ENCODE results near the gene SLC35A3. TPM values are rescaled to one million over a fixed set of nuclear protein-coding genes. Genes with fewer than 3 reads are reported as not detected.

Gene SLC35A3
- total RNA-seq, 4 donors from 2014 or later, result 17.1 to 37.8 (median 23.2) TPM

- no peak for ATAC-seq
- Histone ChIP-seq H3K4me1 (no peaks in the 10 kb centered on the region), H3K4me3 (no peak overlapping the region), H3K27ac (no peak overlapping the region), H3K36me3 (peaks cover 0 to 2% of the 10 kb centered on the region in 2 donors), H3K27me3 (no peaks in the 10 kb centered on the region), H3K9me3 (no peaks in the 10 kb centered on the region)
- TF ChIP-seq POLR2AphosphoS5 (IDR thresholded peaks at IDR 0.05) (no peak), EP300 (IDR thresholded peaks at IDR 0.05) (no peak)
Observed at GRCh38 chr1:99980928-99981327, 11.1 kb downstream of the SLC35A3 start.

- no peak for ATAC-seq
- H3K27me3 ChIP-seq, result no peaks in the 10 kb centered on the region
- H3K9me3 ChIP-seq, result peaks cover 0 to 9% (median 0%) of the 10 kb centered on the region in 3 donors
- peaks cover 0 to 10% of the 10 kb centered on the region in 2 donors for H3K36me3 ChIP-seq
- H3K4me3 ChIP-seq, result no peak overlapping the region
- no peak overlapping the region for H3K27ac ChIP-seq
- 56 to 70% methylated on average over 1 to 2 of the region's 2 CpGs for whole genome bisulfite sequencing, 2 donors (ENCODE audit: low coverage in 1 of 2)
- peaks cover 0 to 7% (median 4%) of the 10 kb centered on the region in 3 donors for H3K4me1 ChIP-seq
- no peak for TF ChIP-seq EP300 (IDR thresholded peaks at IDR 0.05)
- no peak for TF ChIP-seq POLR2A (IDR thresholded peaks at IDR 0.05)
- no peak for TF ChIP-seq CTCF (IDR thresholded peaks at IDR 0.05)
- TF ChIP-seq POLR2AphosphoS5 (IDR thresholded peaks at IDR 0.05), result no peak
Observed at GRCh38 chr1:99986656-99987225, 16.9 kb downstream of the SLC35A3 start.

GRCh38 chr1:99988210-99988765 lies 18.5 kb downstream of the SLC35A3 start:
- no peak overlapping the region for H3K27ac ChIP-seq
- H3K4me1 ChIP-seq, result peaks cover 0 to 7% (median 4%) of the 10 kb centered on the region in 3 donors
- peaks cover 0 to 21% of the 10 kb centered on the region in 2 donors for H3K36me3 ChIP-seq
- WGBS, 2 donors (ENCODE audit: low coverage in 1 of 2), result 60% methylated on average over 1 of the region's 1 CpG; no CpG with 5 or more reads in 1 of the 2 donors
- H3K9me3 ChIP-seq, result peaks cover 0 to 20% (median 0%) of the 10 kb centered on the region in 3 donors
- no peak for TF ChIP-seq POLR2AphosphoS5 (IDR thresholded peaks at IDR 0.05)
- TF ChIP-seq CTCF (IDR thresholded peaks at IDR 0.05), result no peak
- no peak for TF ChIP-seq EP300 (IDR thresholded peaks at IDR 0.05)
- TF ChIP-seq POLR2A (IDR thresholded peaks at IDR 0.05), result no peak
- H3K4me3 ChIP-seq, result no peak overlapping the region
- no peaks in the 10 kb centered on the region for H3K27me3 ChIP-seq
- ATAC-seq, result no peak

DNA sequence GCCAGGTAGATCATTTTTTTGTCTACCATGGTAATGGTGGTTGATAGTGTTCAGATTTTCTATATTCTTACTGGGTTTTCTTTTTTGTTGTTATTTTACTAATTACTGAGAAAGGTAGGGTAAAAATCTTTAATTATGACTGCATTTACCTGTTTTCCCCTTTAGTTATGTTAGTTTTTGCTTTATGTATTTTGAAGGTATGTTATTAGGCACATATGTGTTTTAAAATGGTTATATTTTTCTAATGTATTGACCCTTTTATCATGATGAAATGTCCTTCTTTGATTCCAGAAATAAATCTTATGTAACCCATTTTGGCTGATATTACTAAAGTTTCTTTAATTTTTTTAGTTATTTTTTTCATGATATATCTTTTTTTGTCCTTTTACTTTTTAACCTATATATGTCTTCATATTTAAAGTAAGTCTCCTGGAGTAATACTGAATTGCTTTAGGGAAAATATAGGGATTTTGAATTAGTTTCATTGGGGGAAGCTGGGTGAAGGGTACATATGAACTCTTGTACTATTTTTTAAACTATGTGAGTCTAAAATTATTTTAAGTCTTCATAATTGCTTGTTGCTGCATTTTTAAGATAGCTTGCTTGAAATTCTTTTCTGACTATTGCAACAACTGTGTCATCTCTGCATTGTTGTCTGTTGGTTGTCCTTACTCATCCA lies 22.4 kb downstream of the SLC35A3 start:
- Histone ChIP-seq H3K36me3 (peaks cover 0 to 38% of the 10 kb centered on the region in 2 donors), H3K4me1 (no peaks in the 10 kb centered on the region), H3K9me3 (peaks cover 0 to 20% (median 0%) of the 10 kb centered on the region in 3 donors), H3K4me3 (no peak overlapping the region), H3K27ac (no peak overlapping the region), H3K27me3 (no peaks in the 10 kb centered on the region)
- ATAC-seq, result no peak
- TF ChIP-seq POLR2A (IDR thresholded peaks at IDR 0.05) (no peak), POLR2AphosphoS5 (IDR thresholded peaks at IDR 0.05) (no peak)

- 90 to 94% methylated on average over 2 to 3 of the region's 3 CpGs for WGBS, 2 donors (ENCODE audit: low coverage in 1 of 2)
- no peaks in the 10 kb centered on the region for H3K4me1 ChIP-seq
- peaks cover 0 to 38% of the 10 kb centered on the region in 2 donors for H3K36me3 ChIP-seq
- no peaks in the 10 kb centered on the region for H3K27me3 ChIP-seq
- ATAC-seq, result no peak
- H3K4me3 ChIP-seq, result no peak overlapping the region
- H3K27ac ChIP-seq, result no peak overlapping the region
- no peak for TF ChIP-seq EP300 (IDR thresholded peaks at IDR 0.05)
- peaks cover 0 to 20% (median 0%) of the 10 kb centered on the region in 3 donors for H3K9me3 ChIP-seq
Observed at GRCh38 chr1:99992760-99993467, 23.1 kb downstream of the SLC35A3 start.

DNA sequence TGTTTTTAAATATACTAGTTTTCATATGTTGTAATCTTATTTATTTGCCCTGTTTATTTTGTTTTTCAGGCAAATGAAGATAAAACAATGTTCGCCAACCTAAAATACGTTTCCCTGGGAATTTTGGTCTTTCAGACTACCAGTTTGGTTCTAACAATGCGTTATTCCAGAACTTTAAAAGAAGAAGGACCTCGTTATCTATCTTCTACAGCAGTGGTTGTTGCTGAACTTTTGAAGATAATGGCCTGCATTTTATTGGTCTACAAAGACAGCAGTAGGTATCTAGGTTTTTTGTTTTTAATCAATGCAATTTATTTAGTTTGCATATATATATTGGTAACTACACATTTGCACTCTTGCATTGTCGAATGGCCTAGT lies 23.7 kb downstream of the SLC35A3 start:
- ATAC-seq, result no peak
- Histone ChIP-seq H3K9me3 (peaks cover 0 to 20% (median 0%) of the 10 kb centered on the region in 3 donors), H3K36me3 (peaks cover 0 to 41% of the 10 kb centered on the region in 2 donors), H3K27me3 (no peaks in the 10 kb centered on the region), H3K4me1 (no peaks in the 10 kb centered on the region), H3K27ac (no peak overlapping the region), H3K4me3 (no peak overlapping the region)
- TF ChIP-seq EP300 (IDR thresholded peaks at IDR 0.05) (no peak), POLR2AphosphoS5 (IDR thresholded peaks at IDR 0.05) (no peak), CTCF (IDR thresholded peaks at IDR 0.05) (no peak), POLR2A (IDR thresholded peaks at IDR 0.05) (no peak)
- WGBS, 2 donors (ENCODE audit: low coverage in 1 of 2), result 96 to 97% methylated on average over 5 of the region's 5 CpGs

Measured in gastroesophageal sphincter (tissue), 4 donors.